ENCODE data around the gene LRBA. TPM values are rescaled to one million over a fixed set of nuclear protein-coding genes. Genes with fewer than 3 reads are reported as not detected.
A peak's percentile ranks its signal among the peaks of the same experiment; 100 is the strongest.

LRBA gene
- total RNA-seq, 1 experiment from 2014 or later = 69.1 TPM

DNA sequence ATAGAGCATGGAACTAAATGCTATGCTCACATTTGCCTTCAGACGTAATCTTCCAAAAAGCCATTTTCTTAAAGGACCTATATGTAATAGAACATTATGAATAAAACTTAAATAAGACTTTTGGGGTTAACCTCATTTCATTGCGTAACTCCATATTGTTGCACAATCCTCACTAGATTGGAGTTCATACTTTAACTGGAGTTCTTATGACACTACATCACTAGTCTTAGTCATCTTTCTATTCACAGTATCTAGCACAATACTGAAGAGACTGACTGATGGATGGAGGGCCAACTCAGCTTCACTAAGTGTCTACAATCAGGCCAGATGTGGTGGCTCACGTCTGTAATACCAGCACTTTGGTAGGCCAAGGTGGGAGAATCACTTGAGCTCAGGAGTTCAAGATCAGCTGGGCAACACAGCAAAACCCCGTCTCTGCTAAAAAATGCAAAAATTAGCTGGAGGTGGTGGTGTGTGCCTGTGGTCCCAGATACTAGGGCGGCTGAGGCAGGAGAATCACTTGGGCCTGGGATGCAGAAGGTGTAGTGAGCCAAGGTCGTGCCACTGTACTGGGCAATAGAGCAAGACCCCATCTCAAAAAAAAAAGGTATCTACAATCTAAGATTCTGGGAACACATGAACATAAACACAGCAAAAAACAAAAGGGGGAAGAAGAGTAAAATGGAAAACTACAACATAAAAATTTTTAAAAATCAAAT lies 513.9 kb downstream of the LRBA start:
- Mint-ChIP-seq H3K27me3 (ENCODE audit: low read depth) (no peaks in the 10 kb centered on the region), H3K27ac (no peak overlapping the region), H3K36me3 (peaks cover 30% of the 10 kb centered on the region), H3K4me3 (no peak overlapping the region), H3K4me1 (no peaks in the 10 kb centered on the region), H3K9me3 (peaks cover 40% of the 10 kb centered on the region)
- TF ChIP-seq, protein P1, sequence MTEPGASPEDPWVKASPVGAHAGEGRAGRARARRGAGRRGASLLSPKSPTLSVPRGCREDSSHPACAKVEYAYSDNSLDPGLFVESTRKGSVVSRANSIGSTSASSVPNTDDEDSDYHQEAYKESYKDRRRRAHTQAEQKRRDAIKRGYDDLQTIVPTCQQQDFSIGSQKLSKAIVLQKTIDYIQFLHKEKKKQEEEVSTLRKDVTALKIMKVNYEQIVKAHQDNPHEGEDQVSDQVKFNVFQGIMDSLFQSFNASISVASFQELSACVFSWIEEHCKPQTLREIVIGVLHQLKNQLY (CRISPR knock-in tag; IDR thresholded peaks at IDR 0.05) = no peak
- TF ChIP-seq, protein P2, sequence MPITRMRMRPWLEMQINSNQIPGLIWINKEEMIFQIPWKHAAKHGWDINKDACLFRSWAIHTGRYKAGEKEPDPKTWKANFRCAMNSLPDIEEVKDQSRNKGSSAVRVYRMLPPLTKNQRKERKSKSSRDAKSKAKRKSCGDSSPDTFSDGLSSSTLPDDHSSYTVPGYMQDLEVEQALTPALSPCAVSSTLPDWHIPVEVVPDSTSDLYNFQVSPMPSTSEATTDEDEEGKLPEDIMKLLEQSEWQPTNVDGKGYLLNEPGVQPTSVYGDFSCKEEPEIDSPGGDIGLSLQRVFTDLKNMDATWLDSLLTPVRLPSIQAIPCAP (CRISPR knock-in tag; IDR thresholded peaks at IDR 0.05) = no peak
- 0 out of 2 replicates have a peak, but pooled peaks have one; percentile 62 for TF ChIP-seq ZNF121 (CRISPR knock-in tag; IDR thresholded peaks at IDR 0.05)
- DNase-seq (ENCODE audit: low spot score) (no peak), ATAC-seq (no peak)
- CTCF ChIA-PET = no interaction called here
- POLR2A ChIA-PET = no interaction called here

DNA sequence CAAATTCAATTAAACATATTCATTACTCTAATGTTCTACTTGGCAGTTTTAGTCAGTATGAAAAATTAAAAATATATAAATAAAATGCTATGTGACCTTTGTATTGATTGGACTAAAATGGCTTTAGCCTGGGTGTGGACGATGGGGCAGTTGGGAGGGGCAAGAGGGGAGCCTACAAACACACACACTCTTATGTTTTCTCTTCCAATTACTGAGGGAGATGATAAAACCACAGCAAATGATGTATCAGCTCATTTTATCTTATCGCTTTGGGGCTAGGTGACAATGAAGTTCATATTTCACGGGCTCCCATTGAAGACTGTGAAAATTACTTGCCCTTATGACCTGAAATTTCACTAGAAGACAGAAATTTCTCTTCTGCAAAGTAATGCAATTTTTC lies 517.5 kb downstream of the LRBA start:
- Mint-ChIP-seq H3K9me3 (peaks cover 12% of the 10 kb centered on the region), H3K4me3 (no peak overlapping the region), H3K36me3 (peaks cover 14% of the 10 kb centered on the region), H3K27me3 (ENCODE audit: low read depth) (no peaks in the 10 kb centered on the region), H3K4me1 (no peaks in the 10 kb centered on the region), H3K27ac (no peak overlapping the region)
- ChIA-PET POLR2A (no interaction called here), CTCF (no interaction called here)
- no peak for DNase-seq (ENCODE audit: low spot score)
- no peak for ATAC-seq
- TF ChIP-seq, protein P3, sequence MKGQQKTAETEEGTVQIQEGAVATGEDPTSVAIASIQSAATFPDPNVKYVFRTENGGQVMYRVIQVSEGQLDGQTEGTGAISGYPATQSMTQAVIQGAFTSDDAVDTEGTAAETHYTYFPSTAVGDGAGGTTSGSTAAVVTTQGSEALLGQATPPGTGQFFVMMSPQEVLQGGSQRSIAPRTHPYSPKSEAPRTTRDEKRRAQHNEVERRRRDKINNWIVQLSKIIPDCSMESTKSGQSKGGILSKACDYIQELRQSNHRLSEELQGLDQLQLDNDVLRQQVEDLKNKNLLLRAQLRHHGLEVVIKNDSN (CRISPR knock-in tag; IDR thresholded peaks at IDR 0.05) = no peak
- TF ChIP-seq, protein P4, sequence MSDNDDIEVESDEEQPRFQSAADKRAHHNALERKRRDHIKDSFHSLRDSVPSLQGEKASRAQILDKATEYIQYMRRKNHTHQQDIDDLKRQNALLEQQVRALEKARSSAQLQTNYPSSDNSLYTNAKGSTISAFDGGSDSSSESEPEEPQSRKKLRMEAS (CRISPR knock-in tag; IDR thresholded peaks at IDR 0.05) = no peak
- TF ChIP-seq, protein P5, sequence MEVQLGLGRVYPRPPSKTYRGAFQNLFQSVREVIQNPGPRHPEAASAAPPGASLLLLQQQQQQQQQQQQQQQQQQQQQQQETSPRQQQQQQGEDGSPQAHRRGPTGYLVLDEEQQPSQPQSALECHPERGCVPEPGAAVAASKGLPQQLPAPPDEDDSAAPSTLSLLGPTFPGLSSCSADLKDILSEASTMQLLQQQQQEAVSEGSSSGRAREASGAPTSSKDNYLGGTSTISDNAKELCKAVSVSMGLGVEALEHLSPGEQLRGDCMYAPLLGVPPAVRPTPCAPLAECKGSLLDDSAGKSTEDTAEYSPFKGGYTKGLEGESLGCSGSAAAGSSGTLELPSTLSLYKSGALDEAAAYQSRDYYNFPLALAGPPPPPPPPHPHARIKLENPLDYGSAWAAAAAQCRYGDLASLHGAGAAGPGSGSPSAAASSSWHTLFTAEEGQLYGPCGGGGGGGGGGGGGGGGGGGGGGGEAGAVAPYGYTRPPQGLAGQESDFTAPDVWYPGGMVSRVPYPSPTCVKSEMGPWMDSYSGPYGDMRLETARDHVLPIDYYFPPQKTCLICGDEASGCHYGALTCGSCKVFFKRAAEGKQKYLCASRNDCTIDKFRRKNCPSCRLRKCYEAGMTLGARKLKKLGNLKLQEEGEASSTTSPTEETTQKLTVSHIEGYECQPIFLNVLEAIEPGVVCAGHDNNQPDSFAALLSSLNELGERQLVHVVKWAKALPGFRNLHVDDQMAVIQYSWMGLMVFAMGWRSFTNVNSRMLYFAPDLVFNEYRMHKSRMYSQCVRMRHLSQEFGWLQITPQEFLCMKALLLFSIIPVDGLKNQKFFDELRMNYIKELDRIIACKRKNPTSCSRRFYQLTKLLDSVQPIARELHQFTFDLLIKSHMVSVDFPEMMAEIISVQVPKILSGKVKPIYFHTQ (CRISPR knock-in tag; IDR thresholded peaks at IDR 0.05) = no peak
- TF ChIP-seq NFYB (CRISPR knock-in tag; conservative IDR thresholded peaks at IDR 0.05; ENCODE audit: low read depth) (no peak), ZNF232 (CRISPR knock-in tag; IDR thresholded peaks at IDR 0.05) (no peak), NFATC4 (CRISPR knock-in tag; IDR thresholded peaks at IDR 0.05) (no peak), OVOL2 (CRISPR knock-in tag; IDR thresholded peaks at IDR 0.05; ENCODE audit: borderline replicate concordance) (no peak), ZNF138 (CRISPR knock-in tag; conservative IDR thresholded peaks at IDR 0.05) (no peak)
- TF ChIP-seq, protein P6, sequence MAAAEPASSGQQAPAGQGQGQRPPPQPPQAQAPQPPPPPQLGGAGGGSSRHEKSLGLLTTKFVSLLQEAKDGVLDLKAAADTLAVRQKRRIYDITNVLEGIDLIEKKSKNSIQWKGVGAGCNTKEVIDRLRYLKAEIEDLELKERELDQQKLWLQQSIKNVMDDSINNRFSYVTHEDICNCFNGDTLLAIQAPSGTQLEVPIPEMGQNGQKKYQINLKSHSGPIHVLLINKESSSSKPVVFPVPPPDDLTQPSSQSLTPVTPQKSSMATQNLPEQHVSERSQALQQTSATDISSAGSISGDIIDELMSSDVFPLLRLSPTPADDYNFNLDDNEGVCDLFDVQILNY (CRISPR knock-in tag; IDR thresholded peaks at IDR 0.05) = no peak

DNA sequence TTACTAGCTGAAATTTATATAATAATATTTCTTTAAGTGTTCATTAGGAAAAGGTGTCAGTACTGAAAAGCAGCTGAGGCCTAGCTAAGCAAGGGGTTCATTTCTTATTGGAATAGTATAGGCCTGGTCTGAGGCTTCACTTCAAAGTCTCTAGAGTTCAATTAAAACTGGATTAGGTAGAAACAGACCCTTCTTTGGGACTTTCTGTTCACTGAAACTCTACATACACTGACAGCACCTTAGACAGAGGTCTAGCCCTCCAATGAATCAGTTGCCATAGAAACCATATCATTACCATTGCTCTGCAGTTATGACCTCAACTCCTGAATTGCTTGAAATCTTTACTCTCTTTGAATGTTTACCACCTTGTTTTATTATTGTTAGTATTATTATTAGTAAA lies 519.5 kb downstream of the LRBA start:
- ChIA-PET CTCF (no interaction called here), POLR2A (no interaction called here)
- DNase-seq (ENCODE audit: low spot score) = no peak
- no peak for ATAC-seq
- no peak overlapping the region for H3K27ac Mint-ChIP-seq
- no peak overlapping the region for H3K4me3 Mint-ChIP-seq
- H3K36me3 Mint-ChIP-seq = no peaks in the 10 kb centered on the region
- 0 out of 2 replicates have a peak, but pooled peaks cover 3% of the 10 kb centered on the region for H3K4me1 Mint-ChIP-seq
- no peaks in the 10 kb centered on the region for H3K9me3 Mint-ChIP-seq
- H3K27me3 Mint-ChIP-seq (ENCODE audit: low read depth) = no peaks in the 10 kb centered on the region
- TF ChIP-seq PRRX2 (CRISPR knock-in tag; IDR thresholded peaks at IDR 0.05) = no peak
- TF ChIP-seq EMX1 (CRISPR knock-in tag; IDR thresholded peaks at IDR 0.05) = no peak
- TF ChIP-seq RELA (CRISPR knock-in tag; IDR thresholded peaks at IDR 0.05; ENCODE audit: borderline replicate concordance) = no peak
- TF ChIP-seq MYBL2 (CRISPR knock-in tag; IDR thresholded peaks at IDR 0.05) = no peak
- no peak for TF ChIP-seq NR2C2 (CRISPR knock-in tag; IDR thresholded peaks at IDR 0.05)
- no peak for TF ChIP-seq CBFB (CRISPR knock-in tag; IDR thresholded peaks at IDR 0.05; ENCODE audit: low read depth)
- TF ChIP-seq GTF2I (CRISPR knock-in tag; conservative IDR thresholded peaks at IDR 0.05) = no peak
- TF ChIP-seq ZNF416 (CRISPR knock-in tag; IDR thresholded peaks at IDR 0.05) = no peak
- no peak for TF ChIP-seq ZNF232 (CRISPR knock-in tag; IDR thresholded peaks at IDR 0.05)
- no peak for TF ChIP-seq FOXK1 (CRISPR knock-in tag; IDR thresholded peaks at IDR 0.05)
- TF ChIP-seq, protein P2 (CRISPR knock-in tag; IDR thresholded peaks at IDR 0.05) = no peak
